ENCODE results near the gene C1orf159. TPM values are rescaled to one million over a fixed set of nuclear protein-coding genes. Genes with fewer than 3 reads are reported as not detected.

C1orf159 gene
- total and polyA plus RNA-seq, 9 of the 15 experiments (the other 6 are each of a cell fraction or from before 2014, with no cell fraction given), result 0.28 to 54.9 (median 10.6) TPM

DNA sequence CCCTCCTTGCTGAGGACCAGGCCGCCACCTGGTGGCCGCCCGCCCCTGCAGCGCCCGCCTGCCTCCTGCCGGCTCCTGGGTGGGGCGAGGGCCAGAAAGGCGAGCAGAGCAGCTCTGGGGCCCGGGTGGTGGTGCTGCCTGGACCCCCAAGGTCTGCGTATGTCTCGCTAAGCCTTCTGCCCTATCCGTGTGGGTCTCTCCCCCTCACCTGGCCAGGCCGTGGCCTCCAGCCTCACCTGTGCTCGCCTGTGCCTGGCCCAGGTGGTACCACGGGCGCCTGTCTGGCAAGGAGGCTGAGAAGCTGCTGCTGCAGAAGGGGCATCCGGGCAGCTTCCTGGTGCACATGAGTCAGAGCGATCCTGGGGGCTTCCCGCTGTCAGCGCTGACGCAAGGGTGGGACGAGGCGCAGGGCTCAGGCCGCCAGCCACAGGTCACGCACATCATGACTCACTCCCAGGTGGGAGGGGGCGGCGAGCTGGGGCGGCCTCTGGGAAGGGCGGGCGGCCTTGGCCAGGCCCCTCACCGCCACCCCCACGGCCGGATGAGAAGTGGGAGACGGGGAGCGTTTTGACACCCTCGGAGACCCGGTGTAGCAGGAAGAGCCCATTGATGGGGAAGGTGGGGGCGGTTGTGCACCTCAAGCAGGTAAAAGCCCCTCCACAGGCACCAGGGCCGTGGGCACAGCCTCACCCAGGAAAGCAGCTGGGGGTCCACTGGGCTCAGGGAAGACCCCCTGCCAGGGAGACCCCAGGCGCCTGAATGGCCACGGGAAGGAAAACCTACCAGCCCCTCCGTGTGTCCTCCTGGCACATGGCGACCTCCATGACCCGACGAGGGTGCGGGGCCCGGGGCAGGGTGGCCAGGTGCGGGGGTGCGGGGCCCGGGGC, 51.7 kb downstream of the C1orf159 start (continued):
- TF ChIP-seq SMARCA5 (IDR thresholded peaks at IDR 0.05), result peak; percentile 97
- TF ChIP-seq RNF2 (IDR thresholded peaks at IDR 0.05), result peak; percentile 42; the same call in 1 of the 2 replicates
- no peak for TF ChIP-seq ADNP (tag; IDR thresholded peaks at IDR 0.05)
- no peak for TF ChIP-seq ZNF561 (CRISPR knock-in tag; conservative IDR thresholded peaks at IDR 0.05)
- peak; percentile 64; the same call in 1 of the 2 replicates for TF ChIP-seq SMAD4 (CRISPR knock-in tag; conservative IDR thresholded peaks at IDR 0.05)
- TF ChIP-seq GTF2A2 (tag; IDR thresholded peaks at IDR 0.05), result no peak
- no peak for TF ChIP-seq HSF4 (CRISPR knock-in tag; IDR thresholded peaks at IDR 0.05; ENCODE audit: borderline replicate concordance)
- peak; percentile 29; the same call in 1 of the 2 replicates for TF ChIP-seq LEF1 (IDR thresholded peaks at IDR 0.05)
- no peak for TF ChIP-seq RBM15 (IDR thresholded peaks at IDR 0.05; ENCODE audit: insufficient read depth, low read length)
- TF ChIP-seq JUNB (CRISPR knock-in tag; conservative IDR thresholded peaks at IDR 0.05), result peak; percentile 81
- TF ChIP-seq SAP30 (IDR thresholded peaks at IDR 0.05; ENCODE audit: borderline replicate concordance, insufficient read depth, low read depth, low read length, poor library complexity, severe bottlenecking), result peak; percentile 28
- no peak for TF ChIP-seq TSC22D4 (tag; IDR thresholded peaks at IDR 0.05)
- TF ChIP-seq IFI16 (CRISPR knock-in tag; IDR thresholded peaks at IDR 0.05), result no peak
- no peak for TF ChIP-seq TCF3 (CRISPR knock-in tag; IDR thresholded peaks at IDR 0.05)
- TF ChIP-seq BRCA1 (IDR thresholded peaks at IDR 0.05), result no peak
- TF ChIP-seq BRCA1 (CRISPR knock-in tag; IDR thresholded peaks at IDR 0.05), result no peak
- no peak for TF ChIP-seq XRCC4 (IDR thresholded peaks at IDR 0.05; ENCODE audit: extremely low read depth, insufficient read depth, insufficient read length)
- peak; percentile 27 for TF ChIP-seq STAG1 (CRISPR knock-in tag; IDR thresholded peaks at IDR 0.05; ENCODE audit: borderline replicate concordance)
- TF ChIP-seq PHB (CRISPR knock-in tag; IDR thresholded peaks at IDR 0.05), result no peak
- peak; percentile 75; the same call in 1 of the 2 replicates for TF ChIP-seq CEBPB (tag; IDR thresholded peaks at IDR 0.05)
- no peak for TF ChIP-seq U2AF1 (optimal IDR thresholded peaks at IDR 0.05; ENCODE audit: low read depth, low read length)
- no peak for TF ChIP-seq HDAC8 (tag; IDR thresholded peaks at IDR 0.05)
- TF ChIP-seq RCOR1 (IDR thresholded peaks at IDR 0.05; ENCODE audit: borderline replicate concordance in 1 of 2, low read depth in 2 of 2, low read length in 2 of 2), result no peak
- TF ChIP-seq THRAP3 (IDR thresholded peaks at IDR 0.05; ENCODE audit: borderline replicate concordance), result no peak
- TF ChIP-seq XRCC5 (IDR thresholded peaks at IDR 0.05; ENCODE audit: low read depth, low read length), result peak; percentile 90
- TF ChIP-seq SNIP1 (IDR thresholded peaks at IDR 0.05; ENCODE audit: low read depth), result no peak
- TF ChIP-seq GATAD2B (IDR thresholded peaks at IDR 0.05; ENCODE audit: borderline replicate concordance), result peak; percentile 49; the same call in 1 of the 2 replicates
- no peak for TF ChIP-seq PCBP1 (IDR thresholded peaks at IDR 0.05; ENCODE audit: low read depth, low read length, poor library complexity, severe bottlenecking)
- TF ChIP-seq ZNF133 (CRISPR knock-in tag; IDR thresholded peaks at IDR 0.05), result no peak
- TF ChIP-seq SMARCE1 (IDR thresholded peaks at IDR 0.05), result peak; percentile 91
- TF ChIP-seq HNRNPLL (IDR thresholded peaks at IDR 0.05; ENCODE audit: low read depth, low read length, poor library complexity, severe bottlenecking), result peak; percentile 70
- no peak for TF ChIP-seq ATF1 (CRISPR knock-in tag; IDR thresholded peaks at IDR 0.05)
- TF ChIP-seq ATF1 (tag; IDR thresholded peaks at IDR 0.05), result peak; percentile 74
- TF ChIP-seq ARID1B (IDR thresholded peaks at IDR 0.05), result peak; percentile 89
- TF ChIP-seq SRSF3 (IDR thresholded peaks at IDR 0.05; ENCODE audit: insufficient read depth, low read length), result no peak
